Hepatocyte (in vitro differentiated cells): ENCODE results near the gene DDX4. TPM values are rescaled to one million over a fixed set of nuclear protein-coding genes. Genes with fewer than 3 reads are reported as not detected.

Source experiments
- DNase-seq: peaks from one replicate; pipeline ENCODE4 v3.0.0-alpha.2; 2016; ENCODE audit warnings: low spot score
- H2AFZ ChIP-seq: fragments of 200-600 bp; sonication (generic); 2 replicates; pipeline ENCODE4 v1.6.0; 2016; ENCODE audit warnings: antibody characterized with exemption, mild to moderate bottlenecking
- H3K27ac ChIP-seq: fragments of 200-600 bp; sonication (generic); 2 replicates; pipeline ENCODE4 v1.5.1; 2016; ENCODE audit warnings: mild to moderate bottlenecking
- H3K27me3 ChIP-seq: fragments of 200-600 bp; sonication (generic); 2 replicates; pipeline ENCODE4 v1.6.1; 2016
- H3K36me3 ChIP-seq: fragments of 200-600 bp; sonication (generic); replicated peaks from 2 replicates; pipeline ENCODE4 v1.5.1; 2016; ENCODE audit warnings: low read depth; ENCODE audit not compliant: insufficient read depth
- H3K4me1 ChIP-seq: fragments of 200-600 bp; sonication (generic); 2 replicates; pipeline ENCODE4 v1.5.1; 2016; ENCODE audit warnings: mild to moderate bottlenecking, moderate library complexity; ENCODE audit not compliant: insufficient read depth
- H3K4me2 ChIP-seq: fragments of 200-600 bp; sonication (generic); 2 replicates; pipeline ENCODE4 v1.6.0; 2016
- H3K4me3 ChIP-seq: fragments of 200-600 bp; sonication (generic); 2 replicates; pipeline ENCODE4 v1.5.1; 2016; ENCODE audit warnings: mild to moderate bottlenecking
- H3K79me2 ChIP-seq: fragments of 200-600 bp; sonication (generic); 2 replicates; pipeline ENCODE4 v1.6.0; 2017; ENCODE audit warnings: mild to moderate bottlenecking
- H3K9me2 ChIP-seq: fragments of 200-600 bp; sonication (generic); replicated peaks from 2 replicates; pipeline ENCODE4 v1.6.0; 2017; ENCODE audit warnings: mild to moderate bottlenecking; ENCODE audit not compliant: insufficient read depth
- H3K9me3 ChIP-seq: fragments of 200-600 bp; sonication (generic); 2 replicates; pipeline ENCODE4 v1.5.1; 2016; ENCODE audit warnings: low read depth, mild to moderate bottlenecking
- H4K20me1 ChIP-seq: fragments of 200-600 bp; sonication (generic); 2 replicates; pipeline ENCODE4 v1.6.0; 2016; ENCODE audit warnings: mild to moderate bottlenecking; ENCODE audit not compliant: insufficient read depth, poor library complexity, severe bottlenecking
- CTCF ChIP-seq: fragments of 200-600 bp; sonication (generic); IDR thresholded peaks from 2 replicates; pipeline ENCODE4 v1.5.1; 2016; ENCODE audit warnings: antibody characterized with exemption, mild to moderate bottlenecking; ENCODE audit not compliant: poor library complexity
- EZH2 ChIP-seq: fragments of 200-600 bp; sonication (generic); IDR thresholded peaks from 2 replicates; pipeline ENCODE4 v1.6.1; 2016; ENCODE audit warnings: antibody characterized with exemption, mild to moderate bottlenecking, borderline replicate concordance
- EZH2phosphoT487 ChIP-seq: fragments of 200-600 bp; sonication (generic); IDR thresholded peaks from one replicate; pipeline ENCODE4 v1.6.1; 2018; ENCODE audit warnings: antibody characterized with exemption, mild to moderate bottlenecking, low read depth, moderate library complexity; ENCODE audit not compliant: unreplicated experiment, severe bottlenecking
- WGBS: methylation state at CpG from one replicate; pipeline ENCODE4 v1.1.6; 2016; ENCODE audit warnings: low lambda C conversion rate; ENCODE audit errors: missing lambda C conversion rate; 5-methylcytosine and 5-hydroxymethylcytosine counted together
- polyA plus RNA-seq: library from polyadenylated mRNA; unstranded; fragments of >200 nt; fragmentation: Nextera tagmentation; extraction: Ambion mirVana; gene quantifications from 2 replicates; pipeline ENCODE4 v1.2.1, GENCODE V29; 2016
- total RNA-seq: library from RNA; depleted of rRNA; stranded (reverse); fragments of >200 nt; gene quantifications from 2 replicates; pipeline ENCODE4 v1.2.3, GENCODE V29; 2014

The DDX4 gene
- total and polyA plus RNA-seq, 2 experiments from 2014 or later, result 0.17 TPM; not detected in 1

GRCh38 chr5:55820488-55820887, 82.6 kb downstream of the DDX4 start:
- H3K27ac ChIP-seq, result no peak overlapping the region
- peaks cover 4% of the 10 kb centered on the region for H3K4me1 ChIP-seq
- H3K79me2 ChIP-seq, result no peaks in the 10 kb centered on the region
- H3K27me3 ChIP-seq, result peaks cover 28% of the 10 kb centered on the region
- no peaks in the 10 kb centered on the region for H3K36me3 ChIP-seq
- H3K9me2 ChIP-seq, result no peaks in the 10 kb centered on the region
- no peak overlapping the region for H2AFZ ChIP-seq
- H3K4me3 ChIP-seq, result no peak overlapping the region
- H3K9me3 ChIP-seq, result no peaks in the 10 kb centered on the region
- no peaks in the 10 kb centered on the region for H4K20me1 ChIP-seq
- 79% methylated on average over 6 of the region's 6 CpGs for WGBS
- H3K4me2 ChIP-seq, result no peak overlapping the region
- TF ChIP-seq CTCF, result no peak
- DNase-seq, result no peak

GRCh38 chr5:55821731-55822512, 84.1 kb downstream of the DDX4 start:
- H3K4me1 ChIP-seq, result peaks cover 4% of the 10 kb centered on the region
- H3K36me3 ChIP-seq, result no peaks in the 10 kb centered on the region
- H3K27ac ChIP-seq, result no peak overlapping the region
- DNase-seq, result peak; percentile 40
- no peaks in the 10 kb centered on the region for H3K9me2 ChIP-seq
- no peaks in the 10 kb centered on the region for H4K20me1 ChIP-seq
- peak overlapping the region; percentile 30 for H3K4me3 ChIP-seq
- peaks cover 28% of the 10 kb centered on the region for H3K27me3 ChIP-seq
- WGBS, result 22% methylated on average over 43 of the region's 45 CpGs
- H2AFZ ChIP-seq, result peak overlapping the region; percentile 91
- no peaks in the 10 kb centered on the region for H3K9me3 ChIP-seq
- H3K4me2 ChIP-seq, result peak overlapping the region; percentile 92
- H3K79me2 ChIP-seq, result no peaks in the 10 kb centered on the region
- TF ChIP-seq EZH2phosphoT487 (no peak), EZH2 (no peak), CTCF (no peak)

- H3K4me3 ChIP-seq, result no peak overlapping the region
- H3K27me3 ChIP-seq, result peaks cover 28% of the 10 kb centered on the region
- no peaks in the 10 kb centered on the region for H3K36me3 ChIP-seq
- no peaks in the 10 kb centered on the region for H3K79me2 ChIP-seq
- peaks cover 4% of the 10 kb centered on the region for H3K4me1 ChIP-seq
- no peaks in the 10 kb centered on the region for H4K20me1 ChIP-seq
- H3K27ac ChIP-seq, result no peak overlapping the region
- no peak for DNase-seq
- H3K9me2 ChIP-seq, result no peaks in the 10 kb centered on the region
- no peaks in the 10 kb centered on the region for H3K9me3 ChIP-seq
- H3K4me2 ChIP-seq, result no peak overlapping the region
- H2AFZ ChIP-seq, result no peak overlapping the region
- TF ChIP-seq EZH2, result no peak
- TF ChIP-seq EZH2phosphoT487, result no peak
- TF ChIP-seq CTCF, result no peak
- WGBS, result 83% methylated on average over 1 of the region's 1 CpG
Measured at GRCh38 chr5:55823151-55823796, 85.4 kb downstream of the DDX4 start.
